NB4 (cell line): ENCODE measurements around the gene GSTO2.
"Not testable (repeated sequence)": the region's sequence is repeated elsewhere in the genome, so short reads cannot be mapped to it uniquely, and the experiment has no call there.

ENCODE experiments used
- MYC ChIP-seq: IDR thresholded peaks from 2 replicates; pipeline ENCODE4 v1.6.1; 2011; ENCODE audit warnings: low read depth, low read length
- POLR2A ChIP-seq: IDR thresholded peaks from 2 replicates; pipeline ENCODE4 v1.6.1; 2011; ENCODE audit warnings: mild to moderate bottlenecking; ENCODE audit not compliant: insufficient read length; ENCODE audit errors: extremely low read depth
- TF ChIP-seq, protein P1 (sequence below): IDR thresholded peaks from one replicate; pipeline ENCODE4 v1.5.1; 2012; ENCODE audit warnings: low read depth, low read length
- TF ChIP-seq, protein P2 (sequence below): IDR thresholded peaks from 2 replicates; pipeline ENCODE4 v1.6.1; 2011; ENCODE audit warnings: low read depth, low read length

DNA sequence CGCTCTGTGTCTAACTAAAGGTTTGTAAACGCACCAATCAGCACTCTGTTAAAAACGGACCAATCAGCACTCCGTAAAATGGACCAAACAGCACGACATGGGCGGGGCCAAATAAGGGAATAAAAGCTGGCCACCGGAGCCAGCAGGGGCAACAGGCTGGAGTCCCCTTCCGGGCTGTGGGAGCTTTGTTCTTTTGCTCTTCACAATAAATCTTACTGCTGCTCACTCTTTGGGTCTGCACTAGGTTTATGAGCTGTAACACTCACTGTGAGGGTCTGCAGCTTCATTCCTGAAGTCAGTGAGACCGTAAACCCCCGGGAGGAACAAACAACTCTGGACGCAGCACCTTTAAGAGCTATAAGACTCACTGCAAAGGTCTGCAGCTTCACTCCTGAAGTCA, 20.1 kb upstream of the GSTO2 start:
- TF ChIP-seq, protein P1, sequence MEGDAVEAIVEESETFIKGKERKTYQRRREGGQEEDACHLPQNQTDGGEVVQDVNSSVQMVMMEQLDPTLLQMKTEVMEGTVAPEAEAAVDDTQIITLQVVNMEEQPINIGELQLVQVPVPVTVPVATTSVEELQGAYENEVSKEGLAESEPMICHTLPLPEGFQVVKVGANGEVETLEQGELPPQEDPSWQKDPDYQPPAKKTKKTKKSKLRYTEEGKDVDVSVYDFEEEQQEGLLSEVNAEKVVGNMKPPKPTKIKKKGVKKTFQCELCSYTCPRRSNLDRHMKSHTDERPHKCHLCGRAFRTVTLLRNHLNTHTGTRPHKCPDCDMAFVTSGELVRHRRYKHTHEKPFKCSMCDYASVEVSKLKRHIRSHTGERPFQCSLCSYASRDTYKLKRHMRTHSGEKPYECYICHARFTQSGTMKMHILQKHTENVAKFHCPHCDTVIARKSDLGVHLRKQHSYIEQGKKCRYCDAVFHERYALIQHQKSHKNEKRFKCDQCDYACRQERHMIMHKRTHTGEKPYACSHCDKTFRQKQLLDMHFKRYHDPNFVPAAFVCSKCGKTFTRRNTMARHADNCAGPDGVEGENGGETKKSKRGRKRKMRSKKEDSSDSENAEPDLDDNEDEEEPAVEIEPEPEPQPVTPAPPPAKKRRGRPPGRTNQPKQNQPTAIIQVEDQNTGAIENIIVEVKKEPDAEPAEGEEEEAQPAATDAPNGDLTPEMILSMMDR: not testable (repeated sequence)
- TF ChIP-seq, protein P2, sequence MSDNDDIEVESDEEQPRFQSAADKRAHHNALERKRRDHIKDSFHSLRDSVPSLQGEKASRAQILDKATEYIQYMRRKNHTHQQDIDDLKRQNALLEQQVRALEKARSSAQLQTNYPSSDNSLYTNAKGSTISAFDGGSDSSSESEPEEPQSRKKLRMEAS: not testable (repeated sequence)
- TF ChIP-seq POLR2A, MYC: not testable (repeated sequence)
